Smooth muscle cell (in vitro differentiated cells): ENCODE measurements around the gene BFSP1. TPM values are rescaled to one million over a fixed set of nuclear protein-coding genes. Genes with fewer than 3 reads are reported as not detected.
A peak's percentile ranks its signal among the peaks of the same experiment; 100 is the strongest.

Source experiments
- DNase-seq: peaks from one replicate; lab custom pipeline; 2025; ENCODE audit not compliant: unreplicated experiment; lab: John Stamatoyannopoulos, UW
- H2AFZ ChIP-seq: fragments of 200-600 bp; sonication (generic); 2 replicates; pipeline ENCODE4 v1.6.0; 2016; ENCODE audit warnings: antibody characterized with exemption, low read depth, mild to moderate bottlenecking
- H3F3A ChIP-seq: fragments of 200-600 bp; sonication (generic); 2 replicates; pipeline ENCODE4 v1.6.0; 2017; ENCODE audit warnings: antibody characterized with exemption, low read depth
- H3K27ac ChIP-seq: fragments of 200-600 bp; sonication (generic); 2 replicates; pipeline ENCODE4 v1.5.1; 2016; ENCODE audit warnings: low read depth, mild to moderate bottlenecking
- H3K27me3 ChIP-seq: fragments of 200-600 bp; sonication (generic); 2 replicates; pipeline ENCODE4 v1.6.1; 2016; ENCODE audit warnings: low read depth, mild to moderate bottlenecking
- H3K36me3 ChIP-seq: fragments of 200-600 bp; sonication (generic); 2 replicates; pipeline ENCODE4 v1.5.1; 2016; ENCODE audit warnings: low read depth
- H3K4me1 ChIP-seq: fragments of 200-600 bp; sonication (generic); 2 replicates; pipeline ENCODE4 v1.5.1; 2016; ENCODE audit warnings: low read depth
- H3K4me2 ChIP-seq: fragments of 200-600 bp; sonication (generic); 2 replicates; pipeline ENCODE4 v1.6.0; 2016; ENCODE audit warnings: mild to moderate bottlenecking
- H3K4me3 ChIP-seq: fragments of 200-600 bp; sonication (generic); 2 replicates; pipeline ENCODE4 v1.5.1; 2016; ENCODE audit warnings: mild to moderate bottlenecking
- H3K79me2 ChIP-seq: fragments of 200-600 bp; sonication (generic); 2 replicates; pipeline ENCODE4 v1.6.0; 2016; ENCODE audit warnings: low read depth, mild to moderate bottlenecking
- H3K9ac ChIP-seq: fragments of 200-600 bp; sonication (generic); 2 replicates; pipeline ENCODE4 v1.6.0; 2016; ENCODE audit warnings: low read depth
- H3K9me3 ChIP-seq: fragments of 200-600 bp; sonication (generic); replicated peaks from 2 replicates; pipeline ENCODE4 v1.5.1; 2016; ENCODE audit warnings: low read depth
- H4K20me1 ChIP-seq: fragments of 200-600 bp; sonication (generic); 2 replicates; pipeline ENCODE4 v1.6.0; 2016; ENCODE audit warnings: low read depth
- WGBS: methylation state at CpG from one replicate; pipeline ENCODE4 v1.1.7; 2016; ENCODE audit warnings: low lambda C conversion rate; 5-methylcytosine and 5-hydroxymethylcytosine counted together
- polyA plus RNA-seq: library from polyadenylated mRNA; unstranded; fragments of >200 nt; fragmentation: Nextera tagmentation; extraction: Ambion mirVana; gene quantifications from 2 replicates; pipeline ENCODE4 v1.2.1, GENCODE V29; 2016
- total RNA-seq: library from RNA; depleted of rRNA; stranded (reverse); fragments of >200 nt; gene quantifications from 2 replicates; pipeline ENCODE4 v1.2.3, GENCODE V29; 2014
- TF ChIP-seq, protein P1 (sequence below): fragments of 200-600 bp; sonication (generic); IDR thresholded peaks from 2 replicates; pipeline ENCODE4 v1.5.1; 2017; ENCODE audit warnings: borderline replicate concordance, mild to moderate bottlenecking, antibody characterized with exemption; ENCODE audit not compliant: insufficient read depth, poor library complexity, severe bottlenecking

Gene BFSP1
- total and polyA plus RNA-seq, 2 experiments from 2014 or later = 0.76 to 1.6 TPM

DNA sequence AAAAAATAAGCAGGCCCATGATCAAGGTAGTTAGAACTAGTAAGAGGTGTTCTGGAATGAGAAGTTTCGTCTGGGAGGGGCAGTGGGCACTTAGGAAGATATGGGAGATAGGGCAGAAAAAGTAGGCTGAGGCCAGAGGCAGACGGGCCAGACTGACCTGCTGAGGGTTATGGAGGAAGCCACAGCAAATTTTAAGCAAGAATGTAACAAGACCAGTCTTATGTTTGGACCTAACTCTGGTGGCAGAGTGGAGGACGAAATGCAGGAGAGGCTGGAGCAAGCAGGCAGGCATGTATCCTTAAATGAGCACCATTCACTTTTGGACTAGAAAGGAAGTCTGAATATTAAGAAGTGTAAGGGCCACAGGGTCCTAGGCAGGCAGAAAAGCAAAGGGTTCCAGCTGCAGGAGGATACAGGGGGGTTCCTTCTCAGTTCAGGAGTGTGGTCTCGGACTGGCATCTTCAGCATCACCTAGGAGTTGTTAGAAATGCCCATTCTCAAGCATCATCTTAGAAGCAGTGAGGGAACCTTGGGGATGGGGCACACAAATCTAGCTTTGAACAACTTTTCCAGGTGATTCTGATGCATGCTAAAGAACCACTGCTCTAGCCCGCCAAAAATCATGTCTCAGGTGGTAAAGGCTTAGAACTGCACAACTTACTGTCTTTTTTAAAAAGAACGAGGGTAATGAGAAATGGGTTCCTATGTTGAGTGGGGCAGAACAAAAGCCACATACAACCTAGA is 37.0 kb upstream of the BFSP1 start:
- Histone ChIP-seq H2AFZ (no peak overlapping the region), H4K20me1 (peaks cover 31% of the 10 kb centered on the region), H3K36me3 (no peaks in the 10 kb centered on the region), H3K9ac (peak overlapping the region; percentile 86), H3K27me3 (no peaks in the 10 kb centered on the region), H3K27ac (peak overlapping the region; percentile 96), H3K4me3 (peak overlapping the region; percentile 83), H3K4me1 (peaks cover 27% of the 10 kb centered on the region), H3F3A (peaks cover 12% of the 10 kb centered on the region), H3K79me2 (peaks cover 34% of the 10 kb centered on the region), H3K9me3 (no peaks in the 10 kb centered on the region), H3K4me2 (peak overlapping the region; percentile 85)
- TF ChIP-seq, protein P1, sequence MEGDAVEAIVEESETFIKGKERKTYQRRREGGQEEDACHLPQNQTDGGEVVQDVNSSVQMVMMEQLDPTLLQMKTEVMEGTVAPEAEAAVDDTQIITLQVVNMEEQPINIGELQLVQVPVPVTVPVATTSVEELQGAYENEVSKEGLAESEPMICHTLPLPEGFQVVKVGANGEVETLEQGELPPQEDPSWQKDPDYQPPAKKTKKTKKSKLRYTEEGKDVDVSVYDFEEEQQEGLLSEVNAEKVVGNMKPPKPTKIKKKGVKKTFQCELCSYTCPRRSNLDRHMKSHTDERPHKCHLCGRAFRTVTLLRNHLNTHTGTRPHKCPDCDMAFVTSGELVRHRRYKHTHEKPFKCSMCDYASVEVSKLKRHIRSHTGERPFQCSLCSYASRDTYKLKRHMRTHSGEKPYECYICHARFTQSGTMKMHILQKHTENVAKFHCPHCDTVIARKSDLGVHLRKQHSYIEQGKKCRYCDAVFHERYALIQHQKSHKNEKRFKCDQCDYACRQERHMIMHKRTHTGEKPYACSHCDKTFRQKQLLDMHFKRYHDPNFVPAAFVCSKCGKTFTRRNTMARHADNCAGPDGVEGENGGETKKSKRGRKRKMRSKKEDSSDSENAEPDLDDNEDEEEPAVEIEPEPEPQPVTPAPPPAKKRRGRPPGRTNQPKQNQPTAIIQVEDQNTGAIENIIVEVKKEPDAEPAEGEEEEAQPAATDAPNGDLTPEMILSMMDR = no peak
- WGBS = 48% methylated on average over 6 of the region's 6 CpGs
- no peak for DNase-seq

DNA sequence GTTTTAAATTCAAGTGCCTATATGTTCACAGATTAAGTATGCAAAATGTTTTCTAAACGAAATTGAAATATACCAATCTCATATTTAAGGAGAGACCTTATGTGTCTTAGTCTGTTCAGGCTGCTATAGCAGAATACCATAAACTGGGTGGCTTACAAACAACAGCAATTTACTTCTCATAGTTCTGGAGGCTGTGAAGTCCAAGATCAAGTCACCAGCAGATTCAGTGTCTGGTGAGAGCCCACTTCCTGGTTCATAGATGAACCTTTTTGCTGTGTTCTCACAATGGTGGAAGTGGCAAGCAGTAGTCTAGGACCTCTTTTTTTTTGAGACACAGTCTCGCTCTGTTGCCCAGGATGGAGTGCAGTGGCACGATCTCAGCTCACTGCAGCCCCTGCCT is 35.2 kb upstream of the BFSP1 start:
- no peak overlapping the region for H3K27ac ChIP-seq
- no peaks in the 10 kb centered on the region for H3K36me3 ChIP-seq
- peaks cover 8% of the 10 kb centered on the region for H3K4me1 ChIP-seq
- H2AFZ ChIP-seq = no peak overlapping the region
- TF ChIP-seq, protein P1 = no peak
- no peaks in the 10 kb centered on the region for H3K27me3 ChIP-seq
- H3K4me2 ChIP-seq = no peak overlapping the region
- H3K9ac ChIP-seq = no peak overlapping the region
- peaks cover 15% of the 10 kb centered on the region for H3K79me2 ChIP-seq
- H3K9me3 ChIP-seq = no peaks in the 10 kb centered on the region
- no peak overlapping the region for H3K4me3 ChIP-seq
- 98% methylated on average over 3 of the region's 3 CpGs for WGBS
- peaks cover 12% of the 10 kb centered on the region for H4K20me1 ChIP-seq
- no peak for DNase-seq
- H3F3A ChIP-seq = peaks cover 12% of the 10 kb centered on the region

DNA sequence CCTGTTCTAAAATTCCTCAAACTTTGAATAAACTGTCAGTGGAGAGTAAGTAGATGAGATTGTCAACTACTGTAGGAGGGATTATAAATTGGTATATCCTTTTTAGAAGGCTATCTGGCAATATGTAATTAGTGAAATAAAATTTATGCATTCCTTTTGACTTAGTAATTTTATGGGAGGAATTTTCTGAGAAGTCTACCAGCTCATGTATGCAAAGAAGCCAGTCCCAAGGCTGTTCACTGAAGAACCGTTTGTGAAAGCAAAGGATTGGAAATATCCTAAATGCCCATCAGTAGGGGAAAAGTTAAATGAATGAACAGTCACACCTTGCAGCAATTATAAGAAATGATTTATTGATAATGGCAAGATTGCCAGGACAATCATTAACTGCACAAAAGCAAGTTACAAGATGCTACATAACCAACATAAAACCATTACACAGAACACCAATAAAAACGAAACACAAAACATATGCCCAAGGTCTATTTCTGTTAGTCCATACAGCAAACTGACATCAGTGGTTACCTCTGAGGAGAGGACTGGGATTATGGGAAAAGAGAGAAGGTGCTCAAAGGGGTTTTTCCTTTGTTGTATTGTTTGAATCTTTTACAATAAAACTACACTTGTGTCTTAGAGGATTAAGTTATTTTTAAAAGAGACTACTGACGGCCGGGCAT is 34.1 kb upstream of the BFSP1 start:
- no peaks in the 10 kb centered on the region for H3K36me3 ChIP-seq
- TF ChIP-seq, protein P1 = no peak
- H3K4me3 ChIP-seq = no peak overlapping the region
- peak overlapping the region; percentile 33 for H3K4me2 ChIP-seq
- no peaks in the 10 kb centered on the region for H3K27me3 ChIP-seq
- peaks cover 5% of the 10 kb centered on the region for H3K4me1 ChIP-seq
- peaks cover 2% of the 10 kb centered on the region for H4K20me1 ChIP-seq
- no peak overlapping the region for H2AFZ ChIP-seq
- peaks cover 12% of the 10 kb centered on the region for H3F3A ChIP-seq
- 67% methylated on average over 4 of the region's 4 CpGs for WGBS
- peaks cover 4% of the 10 kb centered on the region for H3K79me2 ChIP-seq
- H3K9me3 ChIP-seq = no peaks in the 10 kb centered on the region
- H3K27ac ChIP-seq = peak overlapping the region; percentile 59
- DNase-seq = no peak
- H3K9ac ChIP-seq = no peak overlapping the region
